H9 (cell line): Measurements from ENCODE around the gene PLPP1. TPM values are rescaled to one million over a fixed set of nuclear protein-coding genes. Genes with fewer than 3 reads are reported as not detected.

ENCODE experiments used
- DNase-seq: peaks from one replicate; pipeline ENCODE4 v3.0.0-alpha.2; 2017
- H2AFZ ChIP-seq: one replicate; pipeline ENCODE4 v1.6.1; 2013; ENCODE audit warnings: mild to moderate bottlenecking, low read length, control low read depth, moderate library complexity
- H2AK5ac ChIP-seq: 2 replicates; pipeline ENCODE4 v1.6.1; 2013; ENCODE audit warnings: low read length, control low read depth, mixed read lengths; ENCODE audit not compliant: insufficient read length
- H2BK120ac ChIP-seq: one replicate; pipeline ENCODE4 v1.6.1; 2013; ENCODE audit warnings: low read depth, mild to moderate bottlenecking, low read length, control low read depth, inconsistent platforms; ENCODE audit not compliant: poor library complexity, severe bottlenecking
- H2BK12ac ChIP-seq: 2 replicates; pipeline ENCODE4 v1.6.1; 2013; ENCODE audit warnings: low read length, control low read depth, mixed read lengths, low read depth; ENCODE audit not compliant: insufficient read length
- H2BK15ac ChIP-seq: 2 replicates; pipeline ENCODE4 v1.6.1; 2013; ENCODE audit warnings: low read depth, low read length, control low read depth
- H2BK20ac ChIP-seq: one replicate; pipeline ENCODE4 v1.6.1; 2013; ENCODE audit warnings: low read depth, mild to moderate bottlenecking, low read length, control low read depth, inconsistent platforms; ENCODE audit not compliant: poor library complexity, severe bottlenecking
- H2BK5ac ChIP-seq: 2 replicates; pipeline ENCODE4 v1.6.1; 2013; ENCODE audit warnings: low read length, control low read depth, mixed read lengths; ENCODE audit not compliant: insufficient read length
- H3K14ac ChIP-seq: 2 replicates; pipeline ENCODE4 v1.6.1; 2013; ENCODE audit warnings: low read length, control low read depth; ENCODE audit not compliant: insufficient read depth
- H3K18ac ChIP-seq: 2 replicates; pipeline ENCODE4 v1.6.1; 2013; ENCODE audit warnings: low read depth, mild to moderate bottlenecking, mixed read lengths, low read length, control low read depth; ENCODE audit not compliant: insufficient read length
- H3K23ac ChIP-seq: 2 replicates; pipeline ENCODE4 v1.6.1; 2013; ENCODE audit warnings: low read length, control low read depth, mixed read lengths, low read depth; ENCODE audit not compliant: insufficient read length
- H3K23me2 ChIP-seq: 2 replicates; pipeline ENCODE4 v1.6.1; 2013; ENCODE audit warnings: low read depth, mild to moderate bottlenecking, mixed read lengths, low read length, control low read depth; ENCODE audit not compliant: insufficient read length, poor library complexity, severe bottlenecking
- H3K27ac ChIP-seq: 2 replicates; pipeline ENCODE4 v1.5.1; 2013; ENCODE audit warnings: low read length, control low read depth, mixed read lengths, low read depth; ENCODE audit not compliant: insufficient read length
- H3K27me3 ChIP-seq: 2 replicates; pipeline ENCODE4 v1.6.1; 2013; ENCODE audit warnings: low read length, control low read depth, inconsistent platforms; ENCODE audit not compliant: insufficient read depth
- H3K4ac ChIP-seq: 2 replicates; pipeline ENCODE4 v1.6.1; 2013; ENCODE audit warnings: low read depth, mild to moderate bottlenecking, control low read depth, inconsistent platforms, low read length, moderate library complexity
- H3K4me1 ChIP-seq: 2 replicates; pipeline ENCODE4 v1.6.1; 2013; ENCODE audit warnings: low read length, control low read depth, inconsistent platforms; ENCODE audit not compliant: insufficient read depth
- H3K4me2 ChIP-seq: 2 replicates; pipeline ENCODE4 v1.6.1; 2013; ENCODE audit warnings: low read length, control low read depth, mixed read lengths; ENCODE audit not compliant: insufficient read length, insufficient read depth
- H3K56ac ChIP-seq: 2 replicates; pipeline ENCODE4 v1.6.1; 2013; ENCODE audit warnings: low read depth, mild to moderate bottlenecking, mixed read lengths, low read length, control low read depth; ENCODE audit not compliant: insufficient read length
- H3K79me1 ChIP-seq: 2 replicates; pipeline ENCODE4 v1.6.1; 2013; ENCODE audit warnings: low read depth, mild to moderate bottlenecking, moderate library complexity, low read length, control low read depth, inconsistent platforms; ENCODE audit not compliant: insufficient read depth, poor library complexity, severe bottlenecking
- H3K79me2 ChIP-seq: 2 replicates; pipeline ENCODE4 v1.6.1; 2013; ENCODE audit warnings: low read length, control low read depth, inconsistent platforms; ENCODE audit not compliant: insufficient read depth
- H3K9ac ChIP-seq: 2 replicates; pipeline ENCODE4 v1.6.1; 2013; ENCODE audit warnings: low read length, control low read depth, mixed read lengths; ENCODE audit not compliant: insufficient read length; ENCODE audit errors: extremely low read depth
- H3K9me3 ChIP-seq: one replicate; pipeline ENCODE4 v1.6.1; 2013; ENCODE audit warnings: low read depth, low read length, inconsistent platforms; ENCODE audit not compliant: control insufficient read depth
- H3T11ph ChIP-seq: one replicate; pipeline ENCODE4 v1.6.1; 2013; ENCODE audit warnings: mild to moderate bottlenecking, low read length, control low read depth, inconsistent platforms
- H4K20me1 ChIP-seq: one replicate; pipeline ENCODE4 v1.6.1; 2013; ENCODE audit not compliant: control insufficient read depth, insufficient read length, insufficient read depth
- H4K5ac ChIP-seq: 2 replicates; pipeline ENCODE4 v1.6.1; 2013; ENCODE audit warnings: low read depth, mild to moderate bottlenecking, mixed read lengths, low read length, control low read depth; ENCODE audit not compliant: insufficient read length
- H4K8ac ChIP-seq: replicated peaks from 2 replicates; pipeline ENCODE4 v1.6.1; 2013; ENCODE audit warnings: low read length, control low read depth, mixed read lengths, low read depth; ENCODE audit not compliant: insufficient read length
- H4K91ac ChIP-seq: 2 replicates; pipeline ENCODE4 v1.6.1; 2013; ENCODE audit warnings: low read depth, mild to moderate bottlenecking, moderate library complexity, mixed read lengths, low read length, control low read depth; ENCODE audit not compliant: insufficient read length
- H3K27ac Mint-ChIP-seq, 3 experiments: 2 replicates in 2 of 3; 3 replicates in 1 of 3; pipeline ENCODE4 v1.8.0; 2020 to 2021; ENCODE audit warnings: mixed read lengths in 3 of 3, mild to moderate bottlenecking in 1 of 3, moderate library complexity in 1 of 3
- H3K27me3 Mint-ChIP-seq: 2 replicates; pipeline ENCODE4 v1.8.0; 2021; ENCODE audit warnings: low read depth, mild to moderate bottlenecking, moderate library complexity, mixed read lengths
- H3K36me3 Mint-ChIP-seq, 3 experiments: 2 replicates in 2 of 3; 3 replicates in 1 of 3; pipeline ENCODE4 v1.8.0; 2020 to 2021; ENCODE audit warnings: low read depth in 3 of 3, mixed read lengths in 3 of 3; ENCODE audit not compliant: insufficient read depth in 1 of 3
- H3K4me1 Mint-ChIP-seq, 2 experiments: 2 replicates each; pipeline ENCODE4 v1.8.0; 2020; ENCODE audit warnings: mixed read lengths in 2 of 2
- H3K4me3 Mint-ChIP-seq, 2 experiments: 2 replicates in 1 of 2; 3 replicates in 1 of 2; pipeline ENCODE4 v1.8.0; 2020 to 2021; ENCODE audit warnings: mild to moderate bottlenecking in 2 of 2, mixed read lengths in 2 of 2, moderate library complexity in 1 of 2
- H3K9me3 Mint-ChIP-seq, 2 experiments: 2 replicates in 1 of 2; 3 replicates in 1 of 2; pipeline ENCODE4 v1.8.0; 2020; ENCODE audit warnings: mild to moderate bottlenecking in 2 of 2, mixed read lengths in 2 of 2, moderate library complexity in 1 of 2
- WGBS: extraction: QIAGEN DNeasy Blood & Tissue Kit; methylation state at CpG from one replicate; pipeline ENCODE4 v1.1.7; 2013; ENCODE audit warnings: missing lambda C conversion rate, low lambda C conversion rate, mixed read lengths; ENCODE audit not compliant: insufficient read length; ENCODE audit errors: extremely low coverage; 5-methylcytosine and 5-hydroxymethylcytosine counted together
- microRNA-seq: library from miRNA; unstranded; fragments of <30 nt; microRNA quantifications from one replicate; pipeline ENCODE4, GENCODE V29; 2020; ENCODE audit warnings: borderline microRNAs expressed
- total RNA-seq: library from RNA; stranded (reverse); gene quantifications from 2 replicates; pipeline ENCODE4 v1.2.1, GENCODE V29; 2021
- TF ChIP-seq, protein P1 (sequence below): fragments of 200-600 bp; sonication (generic); conservative IDR thresholded peaks from 3 replicates; pipeline ENCODE4 v1.8.0; 2021; ENCODE audit warnings: antibody characterized with exemption, mild to moderate bottlenecking

The PLPP1 gene
- total RNA-seq, 1 experiment from 2014 or later = 85.9 TPM

- H3K4me1 ChIP-seq = no peaks in the 10 kb centered on the region
- no peak overlapping the region for H2BK12ac ChIP-seq
- H2AK5ac ChIP-seq = no peak overlapping the region
- Mint-ChIP-seq H3K36me3 (peaks cover 47 to 72% (median 70%) of the 10 kb centered on the region in 3 experiments), H3K4me1 (no peaks in the 10 kb centered on the region), H3K4me3 (no peak overlapping the region), H3K27ac (peak overlapping the region in 1 of 3 experiments; percentile 15; a peak in 2 of 7 replicates), H3K9me3 (peaks cover 8 to 10% of the 10 kb centered on the region in 2 experiments; a peak in 3 of 5 replicates), H3K27me3 (no peaks in the 10 kb centered on the region)
- TF ChIP-seq, protein P1, sequence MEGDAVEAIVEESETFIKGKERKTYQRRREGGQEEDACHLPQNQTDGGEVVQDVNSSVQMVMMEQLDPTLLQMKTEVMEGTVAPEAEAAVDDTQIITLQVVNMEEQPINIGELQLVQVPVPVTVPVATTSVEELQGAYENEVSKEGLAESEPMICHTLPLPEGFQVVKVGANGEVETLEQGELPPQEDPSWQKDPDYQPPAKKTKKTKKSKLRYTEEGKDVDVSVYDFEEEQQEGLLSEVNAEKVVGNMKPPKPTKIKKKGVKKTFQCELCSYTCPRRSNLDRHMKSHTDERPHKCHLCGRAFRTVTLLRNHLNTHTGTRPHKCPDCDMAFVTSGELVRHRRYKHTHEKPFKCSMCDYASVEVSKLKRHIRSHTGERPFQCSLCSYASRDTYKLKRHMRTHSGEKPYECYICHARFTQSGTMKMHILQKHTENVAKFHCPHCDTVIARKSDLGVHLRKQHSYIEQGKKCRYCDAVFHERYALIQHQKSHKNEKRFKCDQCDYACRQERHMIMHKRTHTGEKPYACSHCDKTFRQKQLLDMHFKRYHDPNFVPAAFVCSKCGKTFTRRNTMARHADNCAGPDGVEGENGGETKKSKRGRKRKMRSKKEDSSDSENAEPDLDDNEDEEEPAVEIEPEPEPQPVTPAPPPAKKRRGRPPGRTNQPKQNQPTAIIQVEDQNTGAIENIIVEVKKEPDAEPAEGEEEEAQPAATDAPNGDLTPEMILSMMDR = no peak
- H3K14ac ChIP-seq = no peak overlapping the region
- H3K4ac ChIP-seq = no peak overlapping the region
- no peak overlapping the region for H3K27ac ChIP-seq
- no peaks in the 10 kb centered on the region for H4K20me1 ChIP-seq
- no peak overlapping the region for H2BK15ac ChIP-seq
- H3K27me3 ChIP-seq = no peaks in the 10 kb centered on the region
- no peak overlapping the region for H2BK20ac ChIP-seq
- H3K4me2 ChIP-seq = no peak overlapping the region
- no peak overlapping the region for H3T11ph ChIP-seq
- H2BK120ac ChIP-seq = no peak overlapping the region
- no peaks in the 10 kb centered on the region for H3K79me2 ChIP-seq
- no peak overlapping the region for H3K23ac ChIP-seq
- no peak for DNase-seq
- no peak overlapping the region for H3K18ac ChIP-seq
- no peaks in the 10 kb centered on the region for H3K23me2 ChIP-seq
- H3K9me3 ChIP-seq = no peaks in the 10 kb centered on the region
- no peak overlapping the region for H4K91ac ChIP-seq
- H4K5ac ChIP-seq = no peak overlapping the region
- H3K9ac ChIP-seq = no peak overlapping the region
- H2BK5ac ChIP-seq = no peak overlapping the region
- H4K8ac ChIP-seq = no peak overlapping the region
- H3K79me1 ChIP-seq = no peaks in the 10 kb centered on the region
- no CpG with 5 or more reads among the region's 1 CpG for WGBS
- no peak overlapping the region for H2AFZ ChIP-seq
- H3K56ac ChIP-seq = no peak overlapping the region
Observed at GRCh38 chr5:55377810-55378209, 157.0 kb downstream of the PLPP1 start.

Small RNA genes within 50 kb of the gene (microRNA-seq; reads per million reads assigned to microRNA genes)
- gene MIR5687 = 0.70 reads per million

Other genes starting within 250 kb of the PLPP1 start
- 30.3 and 30.9 TPM in 2 replicates for gene DHX29, start 227.3 kb downstream of the PLPP1 start, total RNA-seq
- 123 and 132 TPM in 2 replicates for gene MTREX, start 227.0 kb downstream of the PLPP1 start, total RNA-seq
- gene SLC38A9, start 177.4 kb upstream of the PLPP1 start, total RNA-seq = 48.5 and 48.8 TPM in 2 replicates
- not detected in 2 replicates for gene DDX4, start 203.1 kb upstream of the PLPP1 start, total RNA-seq